ENCODE data around the gene MRGPRG. TPM values are rescaled to one million over a fixed set of nuclear protein-coding genes. Genes with fewer than 3 reads are reported as not detected.
A peak's percentile ranks its signal among the peaks of the same experiment; 100 is the strongest.

MRGPRG gene
- total and polyA plus RNA-seq, 2 experiments from 2014 or later, result not detected

DNA sequence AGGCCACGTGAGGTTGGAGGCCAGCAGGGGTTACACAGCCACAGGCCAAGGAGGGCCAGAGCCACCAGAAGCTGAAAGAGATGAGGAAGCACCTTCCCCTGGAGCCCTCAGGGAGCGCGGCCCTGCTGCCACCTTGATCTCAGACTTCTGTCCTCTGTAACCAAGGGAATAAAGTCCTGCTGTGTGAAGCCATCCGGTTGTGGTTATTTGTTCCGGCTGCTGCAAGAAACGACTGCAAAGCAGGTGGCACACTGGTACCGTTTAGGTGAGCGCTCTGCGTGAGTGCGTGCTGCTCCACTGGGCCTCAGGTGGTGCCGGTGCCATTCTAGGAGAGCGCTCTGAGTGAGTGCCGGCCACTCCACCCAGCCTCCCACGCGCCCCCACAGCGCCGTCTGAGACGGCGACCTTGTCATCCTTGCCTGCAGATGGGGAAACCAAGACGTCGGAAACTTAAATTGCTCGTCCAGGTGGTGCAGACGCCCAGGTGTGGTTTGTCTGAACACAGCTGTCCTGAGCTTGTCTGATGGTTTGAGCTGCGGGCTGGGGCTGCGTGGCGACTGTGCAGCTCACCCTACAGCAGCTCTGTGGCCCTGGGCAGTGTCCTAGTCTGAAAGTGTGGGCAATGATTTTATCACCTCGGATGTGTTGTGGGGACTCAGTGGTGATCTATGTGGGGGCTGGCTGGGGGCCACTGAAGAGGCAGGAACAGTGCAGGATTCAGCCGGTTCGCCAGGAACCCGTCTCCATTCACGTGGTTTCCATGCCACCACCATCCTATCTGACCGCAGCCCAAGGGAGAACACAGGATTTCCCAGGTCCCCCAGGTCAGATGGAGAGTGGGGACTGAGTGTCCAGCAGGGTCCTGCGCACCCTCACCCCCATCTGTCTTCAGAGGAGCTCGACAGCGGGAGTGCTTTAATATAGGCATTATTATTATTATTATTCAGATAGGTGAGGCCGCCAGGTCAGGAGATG, 4.6 kb upstream of the MRGPRG start:
- TF ChIP-seq EZH2 (IDR thresholded peaks at IDR 0.05; ENCODE audit: borderline replicate concordance) (no peak), EZH2phosphoT487 (IDR thresholded peaks at IDR 0.05; ENCODE audit: low read depth, severe bottlenecking, unreplicated experiment) (no peak), CTCF (IDR thresholded peaks at IDR 0.05; ENCODE audit: poor library complexity) (no peak)
- no peaks in the 10 kb centered on the region for H3K36me3 ChIP-seq (replicated peaks; ENCODE audit: insufficient read depth, low read depth)
- H3K9me2 ChIP-seq (replicated peaks; ENCODE audit: insufficient read depth), result no peaks in the 10 kb centered on the region
- no peak overlapping the region for H3K4me3 ChIP-seq
- H3K4me1 ChIP-seq (ENCODE audit: insufficient read depth), result no peaks in the 10 kb centered on the region
- no peak overlapping the region for H3K4me2 ChIP-seq
- H3K27me3 ChIP-seq, result no peaks in the 10 kb centered on the region
- no peaks in the 10 kb centered on the region for H4K20me1 ChIP-seq (ENCODE audit: insufficient read depth, poor library complexity, severe bottlenecking)
- no peak for DNase-seq (ENCODE audit: low spot score)
- WGBS (ENCODE audit: low lambda C conversion rate, missing lambda C conversion rate), result 93% methylated on average over 36 of the region's 36 CpGs
- H2AFZ ChIP-seq, result no peak overlapping the region
- H3K9me3 ChIP-seq (ENCODE audit: low read depth), result no peaks in the 10 kb centered on the region
- no peaks in the 10 kb centered on the region for H3K79me2 ChIP-seq
- H3K27ac ChIP-seq, result no peak overlapping the region

DNA sequence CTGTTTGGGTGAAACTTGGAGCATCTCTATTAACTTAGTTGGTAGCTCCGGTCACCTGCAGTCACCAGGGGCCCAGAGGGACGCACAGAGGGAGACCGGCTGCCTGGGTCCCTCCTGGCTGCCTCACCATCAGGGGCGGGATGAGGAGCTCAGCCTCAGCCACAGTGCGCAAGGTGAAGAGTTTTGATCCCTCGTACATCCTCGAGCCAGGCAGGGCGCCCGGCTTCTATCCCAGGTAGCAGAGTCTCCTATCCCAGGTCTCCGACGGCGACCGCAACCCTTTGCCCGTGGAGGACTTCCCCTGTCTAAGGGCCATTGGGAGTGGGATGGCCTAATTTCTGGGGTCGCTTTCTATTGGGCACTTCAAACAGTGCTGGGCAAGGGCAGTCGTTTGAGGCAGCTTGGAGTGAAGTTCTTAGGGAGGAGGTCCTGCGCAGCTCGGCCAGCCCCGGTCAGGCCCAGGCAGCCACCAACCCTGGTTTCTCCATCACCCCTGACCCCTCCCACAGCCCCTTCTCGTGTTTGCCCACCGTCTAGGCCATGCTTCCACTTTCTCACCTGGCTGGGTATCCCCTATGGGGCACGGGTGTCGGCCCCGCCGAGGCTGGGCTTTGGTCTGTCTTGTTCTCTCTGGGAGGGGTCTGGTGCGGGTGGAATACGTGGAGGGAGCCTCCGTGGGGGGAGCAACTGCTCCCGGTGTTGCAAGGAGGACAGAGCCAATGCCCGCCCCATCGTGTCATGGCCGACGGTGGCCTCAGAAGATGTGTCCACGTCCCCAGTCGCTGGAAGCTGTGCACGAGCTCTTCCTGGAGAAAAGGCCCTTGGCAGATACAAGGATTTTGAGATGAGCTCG, 3.6 kb upstream of the MRGPRG start:
- no peaks in the 10 kb centered on the region for H3K9me3 ChIP-seq (ENCODE audit: low read depth)
- no peaks in the 10 kb centered on the region for H3K27me3 ChIP-seq
- WGBS (ENCODE audit: low lambda C conversion rate, missing lambda C conversion rate), result 92% methylated on average over 34 of the region's 37 CpGs
- no peaks in the 10 kb centered on the region for H3K79me2 ChIP-seq
- TF ChIP-seq EZH2 (IDR thresholded peaks at IDR 0.05; ENCODE audit: borderline replicate concordance) (no peak), EZH2phosphoT487 (IDR thresholded peaks at IDR 0.05; ENCODE audit: low read depth, severe bottlenecking, unreplicated experiment) (no peak), CTCF (IDR thresholded peaks at IDR 0.05; ENCODE audit: poor library complexity) (no peak)
- no peaks in the 10 kb centered on the region for H3K4me1 ChIP-seq (ENCODE audit: insufficient read depth)
- H3K9me2 ChIP-seq (replicated peaks; ENCODE audit: insufficient read depth), result no peaks in the 10 kb centered on the region
- no peak overlapping the region for H3K4me2 ChIP-seq
- H4K20me1 ChIP-seq (ENCODE audit: insufficient read depth, poor library complexity, severe bottlenecking), result no peaks in the 10 kb centered on the region
- no peaks in the 10 kb centered on the region for H3K36me3 ChIP-seq (replicated peaks; ENCODE audit: insufficient read depth, low read depth)
- no peak for DNase-seq (ENCODE audit: low spot score)
- H2AFZ ChIP-seq, result no peak overlapping the region
- H3K27ac ChIP-seq, result no peak overlapping the region
- H3K4me3 ChIP-seq, result no peak overlapping the region

- 57% methylated on average over 27 of the region's 27 CpGs for WGBS (ENCODE audit: low lambda C conversion rate, missing lambda C conversion rate)
- DNase-seq (ENCODE audit: low spot score), result no peak
Measured at GRCh38 chr11:3221408-3222002, 2.9 kb upstream of the MRGPRG start.

More at GRCh38 chr11:3221408-3222002, 2.9 kb upstream of the MRGPRG start:
- Histone ChIP-seq H2AFZ (no peak overlapping the region), H3K4me1 (ENCODE audit: insufficient read depth) (no peaks in the 10 kb centered on the region), H3K4me2 (peak overlapping the region; percentile 37), H3K4me3 (no peak overlapping the region), H3K27me3 (no peaks in the 10 kb centered on the region), H3K9me2 (replicated peaks; ENCODE audit: insufficient read depth) (no peaks in the 10 kb centered on the region), H3K36me3 (replicated peaks; ENCODE audit: insufficient read depth, low read depth) (no peaks in the 10 kb centered on the region), H4K20me1 (ENCODE audit: insufficient read depth, poor library complexity, severe bottlenecking) (no peaks in the 10 kb centered on the region), H3K9me3 (ENCODE audit: low read depth) (no peaks in the 10 kb centered on the region), H3K79me2 (no peaks in the 10 kb centered on the region), H3K27ac (no peak overlapping the region)
- no peak for TF ChIP-seq CTCF (IDR thresholded peaks at IDR 0.05; ENCODE audit: poor library complexity)
- no peak for TF ChIP-seq EZH2phosphoT487 (IDR thresholded peaks at IDR 0.05; ENCODE audit: low read depth, severe bottlenecking, unreplicated experiment)
- TF ChIP-seq EZH2 (IDR thresholded peaks at IDR 0.05; ENCODE audit: borderline replicate concordance), result no peak

Data from hepatocyte (in vitro differentiated cells).